GM19463 (cell line): ENCODE data around the gene PLEK.

ENCODE experiments used
- ATAC-seq: cut with Tn5 transposase; IDR thresholded peaks from one replicate; pipeline ENCODE4 v1.9.1; 2021; ENCODE audit warnings: mild to moderate bottlenecking, moderate library complexity; ENCODE audit not compliant: unreplicated experiment

Gene PLEK

GRCh38 chr2:68414452-68414851 is 49.4 kb downstream of the PLEK start:
- no peak for ATAC-seq

GRCh38 chr2:68414876-68415275 is 49.8 kb downstream of the PLEK start:
- no peak for ATAC-seq

- no peak for ATAC-seq
Measured at GRCh38 chr2:68415521-68415920, 50.4 kb downstream of the PLEK start.

GRCh38 chr2:68416081-68416675 is 51.1 kb downstream of the PLEK start:
- no peak for ATAC-seq

- ATAC-seq: no peak
Measured at GRCh38 chr2:68417926-68418325, 52.8 kb downstream of the PLEK start.

GRCh38 chr2:68418419-68418818 is 53.3 kb downstream of the PLEK start:
- ATAC-seq: no peak

GRCh38 chr2:68418855-68419254 is 53.8 kb downstream of the PLEK start:
- ATAC-seq: peak; percentile 66

GRCh38 chr2:68420254-68420910 is 55.3 kb downstream of the PLEK start:
- no peak for ATAC-seq

GRCh38 chr2:68423966-68424650 is 59.0 kb downstream of the PLEK start:
- peak; percentile 79 for ATAC-seq

GRCh38 chr2:68425503-68425902 is 60.4 kb downstream of the PLEK start:
- no peak for ATAC-seq

GRCh38 chr2:68426446-68426845 is 61.4 kb downstream of the PLEK start:
- ATAC-seq: no peak

GRCh38 chr2:68426848-68427579 is 61.9 kb downstream of the PLEK start:
- ATAC-seq: no peak

- no peak for ATAC-seq
Measured at GRCh38 chr2:68428126-68428525, 63.0 kb downstream of the PLEK start.

- ATAC-seq: no peak
Measured at GRCh38 chr2:68428746-68429145, 63.7 kb downstream of the PLEK start.

GRCh38 chr2:68429311-68429826 is 64.3 kb downstream of the PLEK start:
- ATAC-seq: no peak

- ATAC-seq: no peak
Measured at GRCh38 chr2:68431316-68431972, 66.4 kb downstream of the PLEK start.

- no peak for ATAC-seq
Measured at GRCh38 chr2:68432696-68433658, 67.9 kb downstream of the PLEK start.

- no peak for ATAC-seq
Measured at GRCh38 chr2:68434981-68435380, 69.9 kb downstream of the PLEK start.

- no peak for ATAC-seq
Measured at GRCh38 chr2:68435615-68436014, 70.5 kb downstream of the PLEK start.

- ATAC-seq: no peak
Measured at GRCh38 chr2:68436270-68436669, 71.2 kb downstream of the PLEK start.
